ENCODE data around the gene CACNA1E.

GRCh38 chr1:181525104-181525721 lies 41.9 kb downstream of the CACNA1E start:
- TF ChIP-seq CTCF (IDR thresholded peaks at IDR 0.05) (no peak), EZH2 (IDR thresholded peaks at IDR 0.05; ENCODE audit: borderline replicate concordance, insufficient read depth, low read depth, low read length, poor library complexity, severe bottlenecking) (no peak)
